Measurements from ENCODE around the gene TMEM100.

The TMEM100 gene

DNA sequence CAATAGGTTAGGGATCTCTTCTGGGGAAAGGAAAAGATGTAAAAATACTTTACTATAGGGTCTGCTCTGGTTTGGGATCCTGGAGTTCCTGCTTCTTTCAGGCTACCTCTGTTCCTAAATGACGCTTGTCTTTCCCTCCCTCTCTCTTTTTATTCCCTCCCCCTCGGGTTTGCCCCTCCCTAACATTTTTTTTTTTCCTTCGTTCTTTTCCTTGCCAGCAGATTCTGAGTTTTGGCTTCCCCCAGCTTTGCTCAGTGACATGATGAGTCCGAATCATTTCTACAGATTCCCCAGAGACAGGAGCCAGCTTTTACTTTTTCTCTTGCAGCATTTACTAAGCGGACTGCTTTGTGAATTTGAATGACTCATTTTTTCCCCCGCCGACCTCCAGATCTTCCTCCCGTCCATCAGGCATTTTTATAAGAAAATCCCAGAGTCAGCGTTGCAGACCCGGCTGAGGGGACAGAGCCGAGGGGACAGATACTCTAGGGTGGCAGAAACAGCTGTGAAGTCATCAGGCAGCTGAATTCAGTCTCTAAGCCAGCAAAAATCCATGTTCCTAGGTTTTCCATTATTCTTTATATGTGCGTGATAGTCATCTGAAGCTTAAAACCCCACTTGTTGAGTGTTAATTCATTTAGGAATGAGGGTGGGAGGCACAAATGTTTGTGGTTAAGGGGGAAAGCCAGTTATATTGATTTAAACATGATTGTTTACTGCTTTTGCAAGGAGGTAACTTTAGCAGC, at the start of gene TMEM100:
Gene TMEM100 (minus strand): TSS at position 123 of the 746 bp plus-strand sequence. CDS start 1,794 bp downstream, outside the sequence.
- Histone ChIP-seq H2AFZ (ENCODE audit: low read length) (no peak within 1 kb of the TSS), H3K9me3 (replicated peaks; ENCODE audit: insufficient read depth, low read length) (no peaks in the 10 kb centered on the region), H3K27ac (ENCODE audit: low read length) (no peak within 1 kb of the TSS), H3K4me3 (ENCODE audit: low read length) (no peak within 1 kb of the TSS), H3K4me2 (ENCODE audit: low read depth, low read length) (no peak within 1 kb of the TSS), H3K79me2 (ENCODE audit: low read length) (no peaks in the 10 kb centered on the region), H3K9me2 (replicated peaks; ENCODE audit: insufficient read depth, low read length) (no peaks in the 10 kb centered on the region), H3K4me1 (ENCODE audit: low read length) (no peaks in the 10 kb centered on the region), H3F3A (ENCODE audit: insufficient read depth, low read length) (no peaks in the 10 kb centered on the region), H3K36me3 (replicated peaks; ENCODE audit: insufficient read depth, low read length) (no peaks in the 10 kb centered on the region), H3K27me3 (replicated peaks; ENCODE audit: insufficient read depth, low read length) (no peaks in the 10 kb centered on the region), H3K9ac (ENCODE audit: low read length) (no peak within 1 kb of the TSS), H4K20me1 (ENCODE audit: insufficient read depth, low read length) (no peaks in the 10 kb centered on the region)
- TF ChIP-seq CTCF (IDR thresholded peaks at IDR 0.05; ENCODE audit: low read length): no peak
- no peak for TF ChIP-seq EZH2 (optimal IDR thresholded peaks at IDR 0.05; ENCODE audit: low read depth, low read length)
- TF ChIP-seq EZH2phosphoT487 (IDR thresholded peaks at IDR 0.05; ENCODE audit: low read length): no peak
- DNase-seq: no peak

- no peaks in the 10 kb centered on the region for H3K4me1 ChIP-seq (ENCODE audit: low read length)
- no peak overlapping the region for H3K27ac ChIP-seq (ENCODE audit: low read length)
- no peaks in the 10 kb centered on the region for H3F3A ChIP-seq (ENCODE audit: insufficient read depth, low read length)
- no peak overlapping the region for H3K4me2 ChIP-seq (ENCODE audit: low read depth, low read length)
- no peak for DNase-seq
- H3K36me3 ChIP-seq (replicated peaks; ENCODE audit: insufficient read depth, low read length): no peaks in the 10 kb centered on the region
- H3K9me2 ChIP-seq (replicated peaks; ENCODE audit: insufficient read depth, low read length): no peaks in the 10 kb centered on the region
- H3K9ac ChIP-seq (ENCODE audit: low read length): no peak overlapping the region
- TF ChIP-seq EZH2 (optimal IDR thresholded peaks at IDR 0.05; ENCODE audit: low read depth, low read length) (no peak), EZH2phosphoT487 (IDR thresholded peaks at IDR 0.05; ENCODE audit: low read length) (no peak), CTCF (IDR thresholded peaks at IDR 0.05; ENCODE audit: low read length) (no peak)
- no peaks in the 10 kb centered on the region for H3K27me3 ChIP-seq (replicated peaks; ENCODE audit: insufficient read depth, low read length)
- H3K9me3 ChIP-seq (replicated peaks; ENCODE audit: insufficient read depth, low read length): no peaks in the 10 kb centered on the region
- H3K79me2 ChIP-seq (ENCODE audit: low read length): no peaks in the 10 kb centered on the region
- H2AFZ ChIP-seq (ENCODE audit: low read length): no peak overlapping the region
- no peaks in the 10 kb centered on the region for H4K20me1 ChIP-seq (ENCODE audit: insufficient read depth, low read length)
- H3K4me3 ChIP-seq (ENCODE audit: low read length): no peak overlapping the region
These were observed 49.4 kb upstream of the TMEM100 start for GRCh38 chr17:55772086-55772485.

- no peaks in the 10 kb centered on the region for H3K9me2 ChIP-seq (replicated peaks; ENCODE audit: insufficient read depth, low read length)
- no peaks in the 10 kb centered on the region for H3K27me3 ChIP-seq (replicated peaks; ENCODE audit: insufficient read depth, low read length)
- no peaks in the 10 kb centered on the region for H3F3A ChIP-seq (ENCODE audit: insufficient read depth, low read length)
- H3K4me2 ChIP-seq (ENCODE audit: low read depth, low read length): no peak overlapping the region
- TF ChIP-seq EZH2 (optimal IDR thresholded peaks at IDR 0.05; ENCODE audit: low read depth, low read length) (no peak), EZH2phosphoT487 (IDR thresholded peaks at IDR 0.05; ENCODE audit: low read length) (no peak), CTCF (IDR thresholded peaks at IDR 0.05; ENCODE audit: low read length) (peak; percentile 49)
- no peaks in the 10 kb centered on the region for H4K20me1 ChIP-seq (ENCODE audit: insufficient read depth, low read length)
- no peaks in the 10 kb centered on the region for H3K36me3 ChIP-seq (replicated peaks; ENCODE audit: insufficient read depth, low read length)
- no peaks in the 10 kb centered on the region for H3K9me3 ChIP-seq (replicated peaks; ENCODE audit: insufficient read depth, low read length)
- peak; percentile 25 for DNase-seq
- H3K27ac ChIP-seq (ENCODE audit: low read length): no peak overlapping the region
- H3K9ac ChIP-seq (ENCODE audit: low read length): no peak overlapping the region
- H3K4me1 ChIP-seq (ENCODE audit: low read length): no peaks in the 10 kb centered on the region
- H2AFZ ChIP-seq (ENCODE audit: low read length): no peak overlapping the region
- H3K79me2 ChIP-seq (ENCODE audit: low read length): no peaks in the 10 kb centered on the region
- H3K4me3 ChIP-seq (ENCODE audit: low read length): no peak overlapping the region
These were observed 47.7 kb upstream of the TMEM100 start for GRCh38 chr17:55770196-55770870.

Measured in MM.1S (cell line).